Activated naive CD8-positive, alpha-beta T cell (primary cell): ENCODE measurements around the gene CACNA2D1.
"Not testable (repeated sequence)": the region's sequence is repeated elsewhere in the genome, so short reads cannot be mapped to it uniquely, and the experiment has no call there.

Experiments
- H3K27ac Mint-ChIP-seq: one replicate; pipeline ENCODE4 v1.8.0; 2021; ENCODE audit warnings: mixed read lengths
- H3K27me3 Mint-ChIP-seq: one replicate; pipeline ENCODE4 v1.8.0; 2021; ENCODE audit warnings: mixed read lengths
- H3K36me3 Mint-ChIP-seq: one replicate; pipeline ENCODE4 v1.8.0; 2021; ENCODE audit warnings: mixed read lengths
- H3K4me1 Mint-ChIP-seq: one replicate; pipeline ENCODE4 v1.8.0; 2021; ENCODE audit warnings: low read depth, mixed read lengths
- H3K4me3 Mint-ChIP-seq: one replicate; pipeline ENCODE4 v1.8.0; 2021; ENCODE audit warnings: mild to moderate bottlenecking, mixed read lengths
- H3K9me3 Mint-ChIP-seq: one replicate; pipeline ENCODE4 v1.8.0; 2021; ENCODE audit warnings: low read depth, mixed read lengths

The CACNA2D1 gene

DNA sequence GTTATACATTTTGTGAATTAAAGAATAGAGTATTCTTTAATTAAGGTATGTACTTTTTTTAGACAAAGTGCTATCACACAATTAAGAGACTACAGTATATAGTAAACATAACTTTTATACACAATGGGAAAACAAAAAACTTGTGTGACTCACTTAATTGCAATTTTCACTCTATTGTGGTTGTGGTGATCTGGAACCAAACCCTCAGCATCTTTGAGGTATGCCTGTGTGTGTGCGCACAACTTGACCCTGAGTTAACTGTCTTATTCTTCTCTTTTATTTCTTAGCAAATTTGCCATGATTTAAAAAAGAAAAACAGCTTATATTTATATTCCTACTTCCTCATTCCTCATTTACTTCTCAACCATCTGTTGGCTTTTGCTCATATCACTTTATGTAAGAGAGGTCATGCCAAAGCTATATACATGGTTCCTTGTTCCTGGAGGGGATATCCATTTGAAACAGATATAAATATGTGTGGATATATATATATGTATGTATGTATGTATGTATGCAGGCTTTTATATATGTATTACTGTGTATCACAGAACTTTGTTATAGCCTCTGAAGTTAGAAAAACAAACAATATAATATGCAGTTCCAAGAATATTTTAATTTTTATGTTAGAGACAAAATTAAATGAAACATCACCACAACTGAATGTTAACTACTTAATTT is 414.2 kb downstream of the CACNA2D1 start:
- Mint-ChIP-seq H3K27ac (no peak overlapping the region), H3K4me3 (no peak overlapping the region), H3K36me3 (no peaks in the 10 kb centered on the region), H3K27me3 (no peaks in the 10 kb centered on the region), H3K9me3 (no peaks in the 10 kb centered on the region), H3K4me1 (no peaks in the 10 kb centered on the region)

DNA sequence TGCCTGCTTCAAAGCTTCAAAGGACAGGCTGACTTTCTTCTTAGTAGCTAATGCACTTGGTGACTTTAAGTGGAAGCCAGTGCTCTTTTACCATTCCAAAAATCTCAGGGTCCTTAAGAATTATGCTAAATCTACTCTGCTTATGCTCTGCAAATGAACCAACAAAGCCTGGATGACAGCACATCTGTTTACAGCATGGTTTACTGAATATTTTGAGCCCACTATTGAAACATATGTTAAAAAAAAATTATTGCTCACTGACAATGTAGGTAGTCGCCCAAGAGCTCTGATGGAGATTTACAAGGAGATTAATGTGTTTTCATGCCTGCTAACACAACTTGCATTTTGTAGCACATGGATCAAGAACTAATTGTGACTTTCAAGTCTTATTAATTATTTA is 415.5 kb downstream of the CACNA2D1 start:
- Mint-ChIP-seq H3K9me3 (no peaks in the 10 kb centered on the region), H3K4me3 (no peak overlapping the region), H3K27me3 (no peaks in the 10 kb centered on the region), H3K27ac (no peak overlapping the region), H3K36me3 (no peaks in the 10 kb centered on the region), H3K4me1 (no peaks in the 10 kb centered on the region)

DNA sequence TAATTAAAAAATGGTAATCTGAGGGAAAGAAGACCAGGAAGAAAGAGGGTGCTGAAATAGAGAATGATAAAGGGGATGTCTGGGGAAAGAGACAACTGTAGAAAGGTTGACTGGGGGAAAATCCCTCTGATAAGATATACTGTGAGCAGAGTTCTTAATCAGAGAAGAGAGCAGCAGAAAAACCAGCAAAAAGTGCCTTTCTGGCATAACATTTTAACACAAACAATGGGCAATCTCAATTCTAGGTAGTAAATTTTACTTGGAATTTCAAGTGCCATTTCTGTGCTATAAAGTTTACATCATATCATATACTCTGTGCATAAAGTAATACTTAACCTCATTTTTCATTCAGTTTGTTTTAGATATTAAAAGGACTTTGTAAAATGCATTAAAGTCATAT is 421.9 kb downstream of the CACNA2D1 start:
- Mint-ChIP-seq H3K27me3 (no peaks in the 10 kb centered on the region), H3K4me3 (no peak overlapping the region), H3K36me3 (no peaks in the 10 kb centered on the region), H3K4me1 (no peaks in the 10 kb centered on the region), H3K9me3 (no peaks in the 10 kb centered on the region), H3K27ac (no peak overlapping the region)

DNA sequence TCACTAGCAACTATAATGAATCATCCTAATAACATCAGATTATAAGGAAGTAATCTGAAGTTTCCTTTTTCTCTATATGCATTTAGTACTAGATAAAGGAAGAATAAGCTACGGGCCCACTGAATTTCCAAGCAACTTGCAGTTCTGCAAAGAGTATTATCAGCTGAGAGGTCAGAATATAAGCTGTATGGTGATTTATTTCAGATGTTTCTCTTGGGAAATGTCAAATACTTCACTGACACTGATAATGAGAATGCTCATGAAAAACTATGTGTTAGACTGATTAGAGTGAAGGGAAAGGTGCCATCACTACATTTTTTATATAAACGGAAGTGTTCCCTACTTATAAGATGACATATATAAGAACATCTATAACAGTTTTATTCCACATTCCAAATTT is 422.5 kb downstream of the CACNA2D1 start:
- no peaks in the 10 kb centered on the region for H3K9me3 Mint-ChIP-seq
- no peak overlapping the region for H3K27ac Mint-ChIP-seq

DNA sequence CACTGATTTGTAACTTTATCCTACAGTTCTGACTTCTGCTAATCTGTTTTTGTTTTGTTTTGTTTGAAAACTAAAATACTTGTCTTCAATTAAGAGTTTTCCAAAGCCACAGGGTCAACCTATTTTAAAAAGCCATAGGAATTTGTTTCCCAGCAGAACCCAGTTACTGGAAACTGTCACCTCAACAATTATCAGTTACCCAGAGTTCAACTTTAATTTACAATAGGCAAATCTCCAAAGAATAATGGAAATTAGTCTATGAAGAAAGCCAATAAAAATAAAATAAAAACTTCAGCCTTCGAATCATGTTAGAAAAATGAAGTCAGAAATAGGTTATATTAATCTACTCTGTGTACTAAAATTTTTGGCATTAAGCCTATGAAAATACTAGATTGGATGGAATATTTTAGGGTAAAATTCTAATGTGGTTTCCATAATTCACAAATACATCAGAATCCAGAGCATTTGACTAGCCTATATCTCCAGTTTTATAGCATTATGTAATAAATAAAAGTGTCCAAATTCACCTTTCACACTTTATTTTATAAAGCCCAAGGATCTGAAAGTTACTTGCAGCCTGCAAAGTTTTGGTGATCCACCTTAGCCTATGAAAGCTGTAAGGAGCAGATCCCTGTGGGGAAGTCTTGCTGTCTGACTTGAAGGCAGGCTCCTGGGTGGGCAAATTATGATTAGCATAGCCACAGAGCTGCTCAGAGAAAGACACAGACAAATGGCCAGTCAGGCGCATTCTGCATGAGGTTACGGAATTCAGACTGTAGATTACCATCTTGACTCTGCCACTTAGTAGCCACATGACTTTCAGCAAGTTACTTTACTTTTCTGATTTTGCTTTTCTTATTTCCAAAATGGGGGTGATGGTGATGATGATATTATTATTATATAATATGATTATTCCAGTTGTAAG is 423.8 kb downstream of the CACNA2D1 start:
- no peak overlapping the region for H3K4me3 Mint-ChIP-seq

More for the DNA sequence above, 422.5 kb downstream of the CACNA2D1 start:
- Mint-ChIP-seq H3K4me1 (no peaks in the 10 kb centered on the region), H3K27me3 (no peaks in the 10 kb centered on the region), H3K4me3 (no peak overlapping the region), H3K36me3 (no peaks in the 10 kb centered on the region)

DNA sequence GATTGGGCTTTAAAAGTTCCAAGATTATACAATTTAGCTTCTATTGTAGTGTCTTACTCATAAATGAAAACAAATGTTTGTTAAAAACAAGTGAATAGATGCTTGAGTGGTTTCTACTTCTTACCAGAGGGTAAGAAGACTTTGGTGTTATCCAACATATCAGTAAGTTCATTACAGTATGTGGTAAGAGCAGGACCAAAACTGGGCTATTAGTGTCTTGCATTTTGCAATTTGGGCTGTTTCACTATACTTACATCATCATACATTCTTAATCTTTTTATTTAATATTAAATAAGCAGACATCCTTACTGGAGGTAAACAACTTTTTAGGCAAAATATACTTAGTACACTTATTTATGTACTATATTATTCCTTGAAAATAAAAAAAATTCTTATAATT is 425.4 kb downstream of the CACNA2D1 start:
- Mint-ChIP-seq H3K27me3 (no peaks in the 10 kb centered on the region), H3K4me3 (no peak overlapping the region), H3K9me3 (no peaks in the 10 kb centered on the region), H3K27ac (no peak overlapping the region), H3K36me3 (no peaks in the 10 kb centered on the region), H3K4me1 (no peaks in the 10 kb centered on the region)

More for the DNA sequence above, 423.8 kb downstream of the CACNA2D1 start:
- no peaks in the 10 kb centered on the region for H3K27me3 Mint-ChIP-seq
- no peaks in the 10 kb centered on the region for H3K4me1 Mint-ChIP-seq
- H3K36me3 Mint-ChIP-seq: no peaks in the 10 kb centered on the region
- no peak overlapping the region for H3K27ac Mint-ChIP-seq
- H3K9me3 Mint-ChIP-seq: no peaks in the 10 kb centered on the region

DNA sequence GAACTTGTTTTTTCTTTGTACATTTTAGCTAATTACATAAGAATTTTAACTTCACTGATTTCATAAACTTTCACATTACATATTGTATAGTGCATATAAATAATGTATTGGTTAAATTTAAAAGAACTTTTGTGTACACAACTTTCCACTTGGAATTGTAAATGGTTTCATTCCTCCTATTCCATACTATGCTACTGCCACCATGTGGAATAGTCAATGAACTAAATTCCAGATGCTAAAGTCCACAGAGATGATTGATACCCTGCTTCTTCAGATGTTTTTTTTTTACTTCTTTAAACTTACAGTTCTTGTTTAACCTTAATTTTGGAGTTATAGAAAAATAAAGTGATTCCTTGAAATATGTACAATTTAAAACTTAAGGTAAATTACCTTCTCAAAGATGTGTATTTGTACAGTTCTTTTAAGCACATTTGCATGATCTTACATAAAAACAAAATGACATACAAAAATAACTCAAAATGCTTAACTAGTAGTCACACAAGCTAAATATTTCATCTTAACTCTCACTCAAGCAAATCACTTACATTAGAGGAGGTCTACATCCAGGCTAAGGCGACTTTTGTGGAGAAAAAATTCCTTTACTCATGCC is 426.1 kb downstream of the CACNA2D1 start:
- Mint-ChIP-seq H3K36me3 (no peaks in the 10 kb centered on the region), H3K9me3 (no peaks in the 10 kb centered on the region), H3K27ac (no peak overlapping the region), H3K4me3 (no peak overlapping the region), H3K27me3 (no peaks in the 10 kb centered on the region), H3K4me1 (no peaks in the 10 kb centered on the region)

DNA sequence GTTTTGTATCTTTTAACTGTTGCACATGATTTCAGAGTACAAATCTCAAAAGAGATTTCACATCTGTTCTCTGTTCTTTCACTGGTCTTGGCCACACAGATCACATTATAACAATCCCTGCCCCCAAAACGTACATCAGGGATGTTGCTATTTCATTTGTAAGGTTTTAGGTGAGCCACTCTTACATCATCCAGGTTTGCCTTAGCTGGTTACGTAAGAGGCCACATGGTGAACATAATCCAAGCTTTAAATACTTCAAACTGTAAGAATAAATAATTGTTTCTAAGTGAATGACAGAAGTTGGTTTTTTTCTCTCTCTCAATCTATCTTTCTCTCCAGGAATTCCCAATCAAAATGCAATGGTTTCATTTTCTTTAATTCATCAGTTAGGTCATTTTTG is 427.8 kb downstream of the CACNA2D1 start:
- no peaks in the 10 kb centered on the region for H3K27me3 Mint-ChIP-seq
- H3K9me3 Mint-ChIP-seq: no peaks in the 10 kb centered on the region
- H3K4me1 Mint-ChIP-seq: no peaks in the 10 kb centered on the region
- no peak overlapping the region for H3K27ac Mint-ChIP-seq
- no peaks in the 10 kb centered on the region for H3K36me3 Mint-ChIP-seq
- no peak overlapping the region for H3K4me3 Mint-ChIP-seq

DNA sequence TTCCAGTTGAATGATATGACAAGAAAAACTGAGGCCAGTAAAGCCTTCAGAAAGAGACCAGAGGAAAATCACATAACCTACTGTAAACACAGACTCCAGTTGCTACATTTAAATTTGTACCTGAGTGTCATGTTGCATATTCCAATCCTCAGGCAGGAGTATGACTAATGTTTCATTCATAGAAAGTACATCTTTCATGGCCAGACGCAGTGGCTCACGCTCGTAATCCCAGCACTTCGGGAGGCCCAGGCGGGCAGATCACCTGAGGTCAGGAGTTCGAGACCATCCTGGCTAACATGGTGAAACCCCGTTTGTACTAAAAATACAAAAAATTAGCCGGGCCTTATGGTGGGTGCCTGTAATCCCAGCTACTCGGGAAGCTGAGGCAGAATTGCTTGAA is 429.0 kb downstream of the CACNA2D1 start:
- not testable (repeated sequence) for H3K4me3 Mint-ChIP-seq, H3K4me1 Mint-ChIP-seq, H3K27me3 Mint-ChIP-seq, H3K27ac Mint-ChIP-seq, H3K9me3 Mint-ChIP-seq, H3K36me3 Mint-ChIP-seq

DNA sequence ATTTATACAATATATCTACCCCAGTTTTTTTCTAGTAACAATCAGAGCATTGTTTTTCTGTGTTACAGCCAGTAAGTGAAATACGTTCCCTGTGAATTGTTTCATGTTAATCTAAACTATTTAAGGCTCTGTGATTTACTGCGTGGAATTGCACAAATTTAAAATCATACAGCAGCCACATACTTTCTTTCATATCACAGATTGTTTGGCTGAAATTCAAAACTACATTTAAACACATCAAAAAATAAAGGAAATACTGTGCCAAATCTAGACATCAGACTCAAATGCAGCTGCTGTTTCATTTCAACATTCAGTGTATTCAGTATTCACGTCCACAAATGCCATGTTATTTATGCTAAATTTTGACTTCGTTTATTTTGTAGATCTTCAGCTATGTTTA is 431.1 kb downstream of the CACNA2D1 start:
- H3K4me1 Mint-ChIP-seq: no peaks in the 10 kb centered on the region
- H3K36me3 Mint-ChIP-seq: no peaks in the 10 kb centered on the region
- no peak overlapping the region for H3K27ac Mint-ChIP-seq
- no peaks in the 10 kb centered on the region for H3K9me3 Mint-ChIP-seq
- no peaks in the 10 kb centered on the region for H3K27me3 Mint-ChIP-seq
- no peak overlapping the region for H3K4me3 Mint-ChIP-seq

DNA sequence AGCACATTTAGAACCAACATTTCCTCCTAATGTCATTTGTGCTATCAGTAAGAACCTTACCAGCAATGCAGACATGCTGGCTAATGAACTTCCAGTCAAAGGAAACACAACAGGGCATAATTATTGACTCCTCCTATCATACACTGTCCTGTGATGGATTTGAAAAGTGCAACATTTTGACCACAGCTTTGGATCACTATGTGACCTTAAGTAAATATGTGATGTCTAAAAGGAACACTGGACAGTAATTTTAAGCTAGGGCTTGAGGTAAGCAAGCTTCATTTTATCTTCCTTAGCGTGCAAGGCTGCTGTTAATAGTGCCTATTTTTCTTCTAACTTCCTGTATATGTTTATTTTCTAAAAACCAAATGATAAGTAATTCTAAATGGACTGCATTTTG is 433.2 kb downstream of the CACNA2D1 start:
- Mint-ChIP-seq H3K36me3 (no peaks in the 10 kb centered on the region), H3K9me3 (no peaks in the 10 kb centered on the region), H3K27me3 (no peaks in the 10 kb centered on the region), H3K4me3 (no peak overlapping the region), H3K4me1 (no peaks in the 10 kb centered on the region), H3K27ac (no peak overlapping the region)

DNA sequence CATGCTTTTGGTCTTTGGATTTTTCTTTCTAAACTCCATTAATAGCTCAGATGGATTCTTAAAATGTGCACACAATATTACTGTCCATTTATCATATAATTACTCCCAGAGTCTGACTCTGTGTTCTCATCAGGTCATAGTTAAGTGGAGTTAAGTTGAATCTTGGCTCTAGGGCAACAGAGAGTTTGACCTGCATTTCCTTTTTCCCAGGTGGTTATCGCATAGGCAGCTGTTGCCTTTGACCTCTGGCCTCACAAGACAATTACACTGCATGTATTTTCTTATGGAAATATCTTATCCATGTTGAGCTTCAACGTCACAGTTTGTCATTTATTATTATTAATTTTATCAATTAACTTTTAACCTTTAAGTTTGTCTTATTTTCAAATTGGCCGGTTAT is 436.3 kb downstream of the CACNA2D1 start:
- H3K27me3 Mint-ChIP-seq: no peaks in the 10 kb centered on the region
- H3K4me1 Mint-ChIP-seq: no peaks in the 10 kb centered on the region
- no peak overlapping the region for H3K4me3 Mint-ChIP-seq
- H3K27ac Mint-ChIP-seq: no peak overlapping the region
- H3K9me3 Mint-ChIP-seq: no peaks in the 10 kb centered on the region
- H3K36me3 Mint-ChIP-seq: no peaks in the 10 kb centered on the region

DNA sequence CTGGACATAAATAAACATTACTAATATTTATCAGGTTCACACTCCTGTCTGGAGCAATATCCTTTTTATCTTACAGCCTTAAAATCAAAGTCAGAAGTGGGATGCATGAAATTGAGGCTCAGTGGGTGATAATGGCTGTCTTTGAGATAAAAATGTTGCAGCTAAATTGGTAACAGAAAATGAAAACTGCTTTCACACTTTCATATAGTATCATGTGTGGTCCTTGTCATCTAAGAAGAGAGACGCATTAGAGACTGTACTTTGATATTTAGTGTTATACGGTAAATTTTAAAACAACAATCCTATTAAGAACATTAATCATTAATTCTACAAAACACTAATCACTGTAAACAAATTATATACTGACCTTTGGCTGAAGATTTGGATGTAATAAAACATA is 438.5 kb downstream of the CACNA2D1 start:
- H3K4me1 Mint-ChIP-seq: no peaks in the 10 kb centered on the region
- H3K27ac Mint-ChIP-seq: no peak overlapping the region
- no peaks in the 10 kb centered on the region for H3K36me3 Mint-ChIP-seq
- no peaks in the 10 kb centered on the region for H3K9me3 Mint-ChIP-seq
- H3K27me3 Mint-ChIP-seq: no peaks in the 10 kb centered on the region
- H3K4me3 Mint-ChIP-seq: no peak overlapping the region

DNA sequence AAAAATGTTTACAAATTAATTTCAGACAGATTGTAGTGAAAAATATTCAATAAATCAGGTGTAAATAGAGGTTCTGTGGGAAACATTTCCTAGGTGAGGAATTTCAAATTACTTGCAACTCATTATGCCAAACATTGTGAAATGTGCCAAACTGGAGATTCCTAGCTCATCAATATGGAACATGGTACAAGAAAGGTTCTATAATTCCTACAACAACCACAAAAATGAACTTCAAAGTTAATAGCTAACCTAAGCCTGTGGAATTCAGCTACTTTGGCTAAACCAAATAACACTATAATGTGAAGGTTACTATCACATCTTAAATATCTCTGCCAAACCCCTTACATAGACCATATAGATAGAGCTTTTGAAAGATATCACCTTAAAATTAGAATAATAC is 450.4 kb downstream of the CACNA2D1 start:
- no peaks in the 10 kb centered on the region for H3K9me3 Mint-ChIP-seq
- no peak overlapping the region for H3K27ac Mint-ChIP-seq
- no peak overlapping the region for H3K4me3 Mint-ChIP-seq
- no peaks in the 10 kb centered on the region for H3K4me1 Mint-ChIP-seq
- H3K27me3 Mint-ChIP-seq: no peaks in the 10 kb centered on the region
- H3K36me3 Mint-ChIP-seq: no peaks in the 10 kb centered on the region

DNA sequence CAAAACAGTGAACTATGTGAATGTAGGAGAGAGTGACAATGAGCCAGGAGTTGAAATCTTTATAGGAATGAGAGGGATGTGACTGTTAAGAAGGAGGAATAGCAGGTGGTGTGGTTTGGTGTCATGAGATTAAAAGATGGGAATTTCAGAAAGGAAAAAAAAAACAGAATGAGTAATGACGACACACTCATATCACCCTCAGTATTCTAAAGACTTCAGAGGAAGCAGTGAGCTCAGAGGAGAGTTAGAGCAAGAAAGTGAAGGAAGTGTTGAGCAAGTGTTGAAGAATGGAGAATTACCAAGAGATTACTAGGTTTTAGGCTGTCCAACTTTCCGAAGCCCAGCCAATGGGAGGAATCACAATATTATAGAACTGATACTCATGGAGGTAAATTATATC is 453.2 kb downstream of the CACNA2D1 start:
- Mint-ChIP-seq H3K27me3 (no peaks in the 10 kb centered on the region), H3K4me3 (no peak overlapping the region), H3K36me3 (no peaks in the 10 kb centered on the region), H3K27ac (no peak overlapping the region), H3K9me3 (no peaks in the 10 kb centered on the region), H3K4me1 (no peaks in the 10 kb centered on the region)
